Subcutaneous abdominal adipose tissue (tissue), 5 donors: ENCODE results near the gene SERPING1.
A peak's percentile ranks its signal among the peaks of the same experiment; 100 is the strongest.

Source experiments
- H3K27ac ChIP-seq: one replicate; pipeline ENCODE4 v1.7.0; 2013; ENCODE audit warnings: low read depth, mild to moderate bottlenecking, inconsistent platforms, low read length, moderate library complexity
- H3K27me3 ChIP-seq, 5 donors: one replicate each; pipeline ENCODE4 v1.7.0; 2013; ENCODE audit warnings: low read length in 5 of 5, inconsistent platforms in 1 of 5; ENCODE audit not compliant: control insufficient read depth in 5 of 5, insufficient read depth in 4 of 5
- H3K36me3 ChIP-seq, 5 donors: one replicate each; pipeline ENCODE4 v1.7.0; 2013; ENCODE audit warnings: low read length in 5 of 5; ENCODE audit not compliant: control insufficient read depth in 5 of 5, insufficient read depth in 5 of 5
- H3K4me1 ChIP-seq, 5 donors: one replicate each; pipeline ENCODE4 v1.7.0; 2013; ENCODE audit warnings: low read length in 5 of 5, mild to moderate bottlenecking in 3 of 5, moderate library complexity in 1 of 5; ENCODE audit not compliant: control insufficient read depth in 5 of 5, insufficient read depth in 5 of 5
- H3K4me3 ChIP-seq, 5 donors: one replicate each; pipeline ENCODE4 v1.7.0; 2013; ENCODE audit warnings: low read length in 5 of 5, low read depth in 1 of 5
- H3K9ac ChIP-seq, 5 donors: one replicate each; pipeline ENCODE4 v1.7.0; 2013; ENCODE audit warnings: low read length in 5 of 5, mild to moderate bottlenecking in 4 of 5, moderate library complexity in 3 of 5
- H3K9me3 ChIP-seq, 5 donors: one replicate each; pipeline ENCODE4 v1.7.0; 2013; ENCODE audit warnings: low read length in 5 of 5; ENCODE audit not compliant: control insufficient read depth in 5 of 5
- donor health status: healthy.
- donor health status: healthy.
- donor health status: healthy.
- donor health status: healthy.
- donor health status: healthy.

The SERPING1 gene

DNA sequence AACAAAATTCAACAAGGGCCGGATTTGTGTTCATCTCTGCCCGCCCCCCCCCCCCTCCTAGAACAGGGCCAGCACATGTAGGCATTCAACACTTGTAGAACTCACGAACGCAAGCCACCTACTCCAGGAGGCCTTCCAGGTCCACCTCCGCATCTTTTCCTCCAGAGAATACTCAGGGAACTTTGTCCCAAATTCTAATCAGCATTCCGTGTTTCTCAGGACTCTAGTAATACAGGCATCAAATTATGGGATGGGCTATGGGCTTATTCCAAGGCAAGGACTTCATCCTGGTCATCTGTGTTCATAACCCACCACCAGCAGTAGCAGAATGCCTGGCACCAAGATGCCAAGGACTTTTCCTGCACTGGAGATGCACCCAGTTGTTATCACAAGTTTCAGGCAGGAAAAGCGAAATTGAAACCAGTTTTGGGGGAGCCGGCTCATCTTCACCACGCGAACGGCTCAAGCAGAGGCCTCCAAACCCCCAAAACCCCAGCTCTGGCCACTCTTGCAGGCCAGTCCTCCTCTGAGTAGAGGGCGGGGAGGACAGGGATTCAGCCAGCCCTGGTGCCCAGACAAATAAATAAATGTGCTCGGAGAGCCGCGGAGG lies 30.5 kb upstream of the SERPING1 start:
- Histone ChIP-seq H3K36me3 (no peaks in the 10 kb centered on the region), H3K4me1 (peaks cover 0 to 42% (median 28%) of the 10 kb centered on the region in 5 donors), H3K9me3 (no peaks in the 10 kb centered on the region), H3K4me3 (peak overlapping the region; percentile 84 to 96 (median 90)), H3K9ac (peak overlapping the region; percentile 72 to 93 (median 77)), H3K27me3 (no peaks in the 10 kb centered on the region), H3K27ac (peak overlapping the region; percentile 79)

- no peaks in the 10 kb centered on the region for H3K36me3 ChIP-seq
- H3K9ac ChIP-seq: peak within 1 kb of the TSS; percentile 72 to 93 (median 81)
- no peaks in the 10 kb centered on the region for H3K9me3 ChIP-seq
- no peaks in the 10 kb centered on the region for H3K27me3 ChIP-seq
- H3K27ac ChIP-seq: peak within 1 kb of the TSS; percentile 79
- H3K4me1 ChIP-seq: peaks cover 0 to 40% (median 25%) of the 10 kb centered on the region in 5 donors
- H3K4me3 ChIP-seq: peak within 1 kb of the TSS; percentile 84 to 96 (median 90)
These were observed 29.8 kb upstream of the SERPING1 start, which contains the start of gene UBE2L6 for GRCh38 chr11:57567515-57568329. Gene UBE2L6 (minus strand): TSS chr11:57567672. CDS start chr11:57567611, 61 bp downstream.

DNA sequence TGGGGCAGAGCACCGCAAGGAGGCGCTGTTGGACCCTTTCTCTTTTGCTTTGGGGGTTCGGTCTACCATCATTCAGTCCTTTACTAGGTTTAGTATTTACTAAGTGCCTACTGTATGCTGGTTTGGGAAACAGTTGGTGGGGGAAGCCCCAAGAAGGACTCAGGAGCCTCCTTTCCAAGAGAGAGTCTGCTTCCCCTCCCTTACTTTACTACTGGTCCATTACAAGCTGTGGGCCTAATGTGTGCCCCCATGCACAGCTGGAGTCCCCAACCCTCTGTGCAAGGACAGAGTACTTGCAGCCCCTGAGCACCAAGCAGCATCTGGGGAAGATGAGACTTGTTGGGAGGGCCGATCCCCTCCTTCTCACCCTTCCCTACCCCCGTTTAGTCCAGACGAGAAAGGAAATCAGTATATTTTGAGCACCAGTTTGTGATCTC lies 29.1 kb upstream of the SERPING1 start:
- Histone ChIP-seq H3K9me3 (no peaks in the 10 kb centered on the region), H3K4me1 (peaks cover 0 to 40% (median 25%) of the 10 kb centered on the region in 5 donors)

DNA sequence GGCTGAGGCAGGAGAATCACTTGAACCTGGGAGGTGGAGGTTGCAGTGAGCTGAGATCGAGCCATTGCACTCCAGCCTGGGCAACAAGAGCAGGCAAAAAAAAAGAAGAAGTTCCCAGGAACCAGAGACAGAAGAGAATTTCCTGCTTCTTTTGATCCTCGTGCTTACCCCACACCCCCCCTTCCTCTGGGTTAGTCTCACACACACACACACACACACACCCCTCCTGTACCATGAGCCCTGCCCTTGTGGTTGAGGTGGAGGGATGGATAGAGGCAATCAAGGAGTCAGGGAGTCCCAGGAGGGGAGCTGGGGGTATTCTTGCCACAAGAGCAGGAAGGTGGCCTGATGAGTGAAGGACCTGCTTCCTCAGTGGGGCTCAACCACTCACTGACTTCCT lies 25.9 kb upstream of the SERPING1 start:
- Histone ChIP-seq H3K4me3 (no peak overlapping the region), H3K27me3 (no peaks in the 10 kb centered on the region), H3K36me3 (no peaks in the 10 kb centered on the region), H3K27ac (no peak overlapping the region), H3K9ac (no peak overlapping the region), H3K9me3 (no peaks in the 10 kb centered on the region), H3K4me1 (peaks cover 0 to 26% (median 11%) of the 10 kb centered on the region in 5 donors)

More for the DNA sequence above, 29.1 kb upstream of the SERPING1 start:
- Histone ChIP-seq H3K27me3 (no peaks in the 10 kb centered on the region), H3K27ac (peak overlapping the region; percentile 72), H3K36me3 (no peaks in the 10 kb centered on the region), H3K9ac (peak overlapping the region in 4 of 5 donors; percentile 70 to 85 (median 77)), H3K4me3 (peak overlapping the region; percentile 45 to 96 (median 89))

DNA sequence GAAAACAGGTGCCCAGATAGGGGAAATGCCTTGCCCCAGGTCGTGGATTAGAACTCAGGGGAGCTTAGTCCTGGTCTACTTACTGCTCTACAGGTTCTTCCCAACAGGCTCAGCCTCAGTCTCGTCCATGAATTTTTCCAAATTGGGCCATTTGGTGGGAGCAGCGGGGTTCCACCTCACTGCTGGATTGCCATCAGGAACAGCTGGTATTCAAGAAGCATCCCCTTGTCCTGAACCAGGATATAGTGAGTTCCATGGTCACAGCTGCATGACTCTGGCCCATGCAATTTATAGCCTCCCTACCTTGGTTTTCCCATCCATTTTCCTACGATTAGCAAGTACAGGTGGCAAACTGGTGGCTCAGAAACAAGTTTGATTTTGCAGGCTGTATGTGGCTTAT lies 23.4 kb upstream of the SERPING1 start:
- H3K27ac ChIP-seq: no peak overlapping the region
- no peaks in the 10 kb centered on the region for H3K27me3 ChIP-seq
- no peak overlapping the region for H3K9ac ChIP-seq

GRCh38 chr11:57584341-57584740 lies 13.1 kb upstream of the SERPING1 start:
- Histone ChIP-seq H3K36me3 (no peaks in the 10 kb centered on the region), H3K9me3 (no peaks in the 10 kb centered on the region), H3K27ac (no peak overlapping the region), H3K9ac (no peak overlapping the region), H3K4me3 (no peak overlapping the region), H3K4me1 (no peaks in the 10 kb centered on the region), H3K27me3 (peaks cover 0 to 2% (median 0%) of the 10 kb centered on the region in 5 donors)

More for the DNA sequence above, 23.4 kb upstream of the SERPING1 start:
- Histone ChIP-seq H3K36me3 (no peaks in the 10 kb centered on the region), H3K9me3 (no peaks in the 10 kb centered on the region), H3K4me1 (peaks cover 0 to 7% (median 2%) of the 10 kb centered on the region in 5 donors), H3K4me3 (no peak overlapping the region)

DNA sequence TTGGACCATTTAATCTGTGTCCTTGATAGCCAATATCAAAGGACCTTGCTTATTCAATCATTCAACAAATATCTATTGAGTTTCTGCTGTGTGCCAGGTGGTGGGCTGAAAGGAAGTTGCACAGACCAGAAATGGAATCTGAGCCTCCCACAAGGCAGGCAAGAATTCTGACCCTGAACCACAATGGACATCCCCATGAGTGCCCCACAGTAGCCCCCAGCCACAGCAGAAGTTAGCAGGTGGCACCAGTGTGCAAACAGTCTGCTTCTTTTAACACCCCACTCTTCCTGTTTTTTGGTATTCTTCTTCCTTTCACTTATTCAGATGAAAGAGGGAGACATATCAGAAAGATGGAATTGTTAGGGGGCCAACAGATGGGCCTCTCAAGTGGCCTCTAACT lies 12.2 kb upstream of the SERPING1 start:
- H3K36me3 ChIP-seq: no peaks in the 10 kb centered on the region

DNA sequence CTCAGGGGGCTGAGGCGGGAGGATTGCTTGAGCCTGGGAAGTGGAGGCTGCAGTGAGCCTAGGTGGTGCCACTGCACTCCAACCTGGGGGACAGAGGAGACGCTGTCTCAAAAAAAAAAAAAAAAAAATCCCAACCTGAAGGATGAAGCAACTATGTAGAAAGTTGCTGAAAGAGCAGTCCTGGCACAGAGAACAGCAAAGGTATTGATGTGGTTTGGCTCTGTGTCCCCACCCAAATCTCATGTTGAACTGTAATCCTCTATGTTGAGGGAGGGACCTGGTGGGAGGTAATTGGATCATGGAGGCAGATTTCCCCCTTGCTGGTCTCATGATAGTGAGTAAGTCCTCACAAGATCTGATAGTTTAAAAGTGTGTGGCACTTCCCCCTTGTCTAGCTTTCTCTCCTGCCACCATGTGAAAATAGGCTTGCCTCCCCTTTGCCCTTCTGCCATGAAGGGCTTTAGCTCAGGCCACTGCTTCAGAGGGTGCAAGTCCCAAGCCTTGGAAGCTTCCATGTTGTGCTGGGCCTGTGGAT lies 10.7 kb upstream of the SERPING1 start:
- Histone ChIP-seq H3K27me3 (peaks cover 0 to 2% (median 0%) of the 10 kb centered on the region in 5 donors), H3K4me3 (no peak overlapping the region), H3K36me3 (no peaks in the 10 kb centered on the region), H3K27ac (no peak overlapping the region), H3K9me3 (no peaks in the 10 kb centered on the region), H3K9ac (no peak overlapping the region), H3K4me1 (no peaks in the 10 kb centered on the region)

More for the DNA sequence above, 12.2 kb upstream of the SERPING1 start:
- H3K9me3 ChIP-seq: no peaks in the 10 kb centered on the region
- H3K27me3 ChIP-seq: peaks cover 0 to 2% (median 0%) of the 10 kb centered on the region in 5 donors
- H3K9ac ChIP-seq: peak overlapping the region in 1 of 5 donors; percentile 30
- H3K4me1 ChIP-seq: no peaks in the 10 kb centered on the region
- H3K4me3 ChIP-seq: no peak overlapping the region
- no peak overlapping the region for H3K27ac ChIP-seq

DNA sequence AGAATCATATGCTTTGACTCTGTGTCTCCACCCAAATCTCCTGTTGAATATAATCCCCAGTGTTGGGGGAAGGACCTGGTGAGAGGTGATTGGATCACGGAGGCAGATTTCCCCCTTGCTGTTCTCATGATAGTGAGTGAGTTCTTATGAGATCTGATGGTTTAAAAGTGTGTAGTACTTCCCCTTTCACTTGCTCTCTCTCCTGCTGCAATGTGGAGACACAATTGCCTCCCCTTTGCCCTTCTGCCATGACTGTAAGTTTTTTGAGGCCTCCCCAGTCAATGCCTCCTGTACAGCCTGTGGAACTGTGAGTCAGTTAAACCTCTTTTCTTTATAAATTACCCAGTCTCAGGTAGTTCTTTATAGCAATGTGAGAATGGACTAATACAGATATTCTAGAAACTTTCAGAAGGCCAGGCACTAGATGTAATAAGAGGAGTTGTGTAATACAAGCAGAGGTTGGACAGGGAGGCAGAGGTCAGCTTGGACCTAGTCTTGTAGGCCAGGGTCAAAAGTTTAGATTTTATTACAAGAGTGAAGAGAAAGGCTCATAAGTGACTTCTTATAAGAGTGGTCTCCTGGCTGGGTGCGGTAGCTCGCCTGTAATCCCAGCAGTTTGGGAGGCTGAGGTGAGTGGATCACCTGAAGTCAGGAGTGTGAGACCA lies 9.3 kb upstream of the SERPING1 start:
- H3K27me3 ChIP-seq: peaks cover 0 to 2% (median 0%) of the 10 kb centered on the region in 5 donors
- H3K36me3 ChIP-seq: no peaks in the 10 kb centered on the region
- no peak overlapping the region for H3K9ac ChIP-seq
- no peaks in the 10 kb centered on the region for H3K9me3 ChIP-seq
- no peak overlapping the region for H3K4me3 ChIP-seq
- H3K4me1 ChIP-seq: no peaks in the 10 kb centered on the region
- H3K27ac ChIP-seq: no peak overlapping the region
